ENCODE results near the gene ARSB.

DNA sequence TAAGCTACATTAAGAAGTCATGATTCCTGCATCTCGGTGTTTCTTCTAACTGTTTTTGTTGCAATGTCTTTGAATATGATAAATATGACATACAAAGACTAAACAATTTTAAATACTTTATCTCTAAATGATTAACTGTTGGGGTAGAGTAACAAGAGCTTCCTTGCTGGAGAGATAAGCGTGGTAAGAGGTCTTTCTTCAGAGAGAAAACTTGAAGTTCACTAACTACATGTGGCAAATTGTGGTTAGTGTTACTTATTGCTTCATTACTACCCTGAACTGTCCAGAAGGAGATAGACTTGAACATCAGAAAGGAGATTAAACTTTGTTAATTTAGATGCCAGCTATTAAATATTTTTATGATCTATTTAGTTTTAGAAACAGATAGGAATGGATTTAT is 7.0 kb upstream of the ARSB start:
- TF ChIP-seq, protein P1, sequence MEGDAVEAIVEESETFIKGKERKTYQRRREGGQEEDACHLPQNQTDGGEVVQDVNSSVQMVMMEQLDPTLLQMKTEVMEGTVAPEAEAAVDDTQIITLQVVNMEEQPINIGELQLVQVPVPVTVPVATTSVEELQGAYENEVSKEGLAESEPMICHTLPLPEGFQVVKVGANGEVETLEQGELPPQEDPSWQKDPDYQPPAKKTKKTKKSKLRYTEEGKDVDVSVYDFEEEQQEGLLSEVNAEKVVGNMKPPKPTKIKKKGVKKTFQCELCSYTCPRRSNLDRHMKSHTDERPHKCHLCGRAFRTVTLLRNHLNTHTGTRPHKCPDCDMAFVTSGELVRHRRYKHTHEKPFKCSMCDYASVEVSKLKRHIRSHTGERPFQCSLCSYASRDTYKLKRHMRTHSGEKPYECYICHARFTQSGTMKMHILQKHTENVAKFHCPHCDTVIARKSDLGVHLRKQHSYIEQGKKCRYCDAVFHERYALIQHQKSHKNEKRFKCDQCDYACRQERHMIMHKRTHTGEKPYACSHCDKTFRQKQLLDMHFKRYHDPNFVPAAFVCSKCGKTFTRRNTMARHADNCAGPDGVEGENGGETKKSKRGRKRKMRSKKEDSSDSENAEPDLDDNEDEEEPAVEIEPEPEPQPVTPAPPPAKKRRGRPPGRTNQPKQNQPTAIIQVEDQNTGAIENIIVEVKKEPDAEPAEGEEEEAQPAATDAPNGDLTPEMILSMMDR (IDR thresholded peaks at IDR 0.05): no peak
- TF ChIP-seq POLR2A (IDR thresholded peaks at IDR 0.05): no peak
